IPS-20b (cell line): ENCODE results near the gene SH2B2.
A peak's percentile ranks its signal among the peaks of the same experiment; 100 is the strongest.

Source experiments
- H3K27ac ChIP-seq: one replicate; pipeline ENCODE4 v1.5.1; 2013; ENCODE audit warnings: low read length
- H3K27me3 ChIP-seq: 2 replicates; pipeline ENCODE4 v1.6.1; 2013; ENCODE audit warnings: mild to moderate bottlenecking, low read length, inconsistent platforms; ENCODE audit not compliant: insufficient read depth
- H3K36me3 ChIP-seq: 2 replicates; pipeline ENCODE4 v1.6.1; 2013; ENCODE audit warnings: low read depth, mild to moderate bottlenecking, inconsistent platforms, low read length, moderate library complexity; ENCODE audit not compliant: insufficient read depth
- H3K4me1 ChIP-seq: 2 replicates; pipeline ENCODE4 v1.6.1; 2013; ENCODE audit warnings: mild to moderate bottlenecking, control low read depth, inconsistent platforms, low read length, moderate library complexity; ENCODE audit not compliant: insufficient read depth
- H3K4me3 ChIP-seq: 2 replicates; pipeline ENCODE4 v1.5.1; 2013; ENCODE audit warnings: mild to moderate bottlenecking, low read length, inconsistent platforms
- H3K9ac ChIP-seq: 2 replicates; pipeline ENCODE4 v1.6.1; 2013; ENCODE audit warnings: low read depth, mild to moderate bottlenecking, inconsistent platforms, low read length, moderate library complexity
- H3K9me3 ChIP-seq: 2 replicates; pipeline ENCODE4 v1.6.1; 2013; ENCODE audit warnings: mild to moderate bottlenecking, low read depth, low read length, inconsistent platforms; ENCODE audit not compliant: insufficient read depth

SH2B2 gene

DNA sequence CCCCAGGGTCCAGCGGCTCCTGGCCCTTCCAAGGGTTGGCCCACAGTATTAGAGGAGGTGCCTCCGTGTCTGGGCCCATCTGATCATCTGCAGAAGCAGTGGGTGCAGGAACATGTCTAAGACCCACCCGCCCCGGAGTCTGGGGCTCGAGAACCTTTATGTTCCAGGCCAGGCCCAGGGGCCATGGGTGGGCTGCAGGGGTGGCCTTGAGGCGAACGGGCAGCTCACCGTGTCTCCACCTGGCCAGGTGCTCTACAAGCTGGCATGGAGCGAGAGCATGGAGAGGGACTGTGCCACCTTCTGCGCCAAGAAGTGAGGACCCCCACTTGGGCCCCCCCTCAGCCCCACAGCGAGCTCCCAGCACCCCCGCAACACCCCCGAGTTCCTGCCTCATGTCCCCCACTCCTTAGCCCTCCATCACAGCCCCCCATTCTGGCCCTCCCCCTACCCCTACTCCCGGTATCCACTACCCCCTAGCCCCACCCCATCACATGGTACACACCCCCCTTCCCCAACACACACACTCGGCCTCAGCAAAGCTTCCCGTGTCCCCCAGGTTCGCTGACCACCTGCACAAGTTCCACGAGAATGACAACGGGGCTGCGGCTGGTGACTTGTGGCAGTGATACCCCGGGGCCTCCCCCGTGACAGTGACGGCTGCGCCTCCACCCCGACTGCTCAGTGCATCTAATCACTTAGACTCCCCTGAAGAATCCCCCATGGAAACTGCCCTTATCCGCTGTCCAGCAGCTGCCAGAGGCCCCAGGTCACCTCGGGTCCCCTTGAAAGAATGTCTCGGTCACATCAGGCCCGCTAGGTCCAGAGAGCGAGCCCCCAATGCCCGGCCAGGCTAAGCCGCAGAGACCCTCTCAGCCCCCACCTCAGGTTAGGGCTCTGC is 4.0 kb upstream of the SH2B2 start:
- Histone ChIP-seq H3K36me3 (no peaks in the 10 kb centered on the region), H3K4me1 (no peaks in the 10 kb centered on the region; the same call in 1 of the 2 replicates), H3K4me3 (no peak overlapping the region), H3K27ac (no peak overlapping the region), H3K9me3 (no peaks in the 10 kb centered on the region), H3K9ac (no peak overlapping the region), H3K27me3 (peaks cover 11% of the 10 kb centered on the region; the same call in 1 of the 2 replicates)

DNA sequence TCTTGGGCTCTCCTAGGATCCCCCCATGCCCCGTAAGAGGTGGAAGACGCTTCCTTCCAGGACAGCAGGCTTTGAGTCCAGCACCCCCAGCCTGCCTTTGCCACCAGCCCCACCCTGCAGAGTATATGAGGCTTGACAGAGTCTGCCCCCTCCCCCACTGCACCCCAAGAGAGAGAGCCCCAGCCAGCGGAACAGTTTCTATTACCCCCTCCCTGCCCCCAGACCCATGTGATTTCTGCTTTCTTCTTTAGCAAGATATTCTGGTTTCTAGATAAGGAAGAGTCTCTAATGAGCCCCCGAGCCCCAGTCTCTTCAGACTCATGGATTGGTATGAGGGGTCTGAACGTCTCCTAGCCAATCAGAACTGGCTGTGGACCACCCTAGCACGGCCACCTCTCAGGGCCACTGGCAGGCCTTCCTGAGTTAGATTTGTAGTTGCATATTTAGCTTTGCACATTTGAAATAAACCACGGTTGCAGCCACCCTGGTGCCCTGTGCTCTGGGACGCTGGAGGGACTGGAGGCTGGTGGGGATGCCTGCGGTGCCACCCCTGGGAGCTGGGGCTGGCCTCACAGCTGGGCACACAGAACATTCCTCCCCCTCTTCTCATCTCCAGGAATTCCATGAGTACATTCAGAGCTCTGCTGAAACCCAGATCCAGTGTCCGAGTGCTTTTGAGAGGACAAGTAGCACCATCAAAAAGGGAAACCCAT is 3.0 kb upstream of the SH2B2 start:
- no peak overlapping the region for H3K9ac ChIP-seq
- H3K27me3 ChIP-seq: peaks cover 21% of the 10 kb centered on the region; the same call in 1 of the 2 replicates
- H3K9me3 ChIP-seq: no peaks in the 10 kb centered on the region
- no peak overlapping the region for H3K4me3 ChIP-seq
- H3K27ac ChIP-seq: no peak overlapping the region
- no peaks in the 10 kb centered on the region for H3K36me3 ChIP-seq
- no peaks in the 10 kb centered on the region; the same call in 1 of the 2 replicates for H3K4me1 ChIP-seq

DNA sequence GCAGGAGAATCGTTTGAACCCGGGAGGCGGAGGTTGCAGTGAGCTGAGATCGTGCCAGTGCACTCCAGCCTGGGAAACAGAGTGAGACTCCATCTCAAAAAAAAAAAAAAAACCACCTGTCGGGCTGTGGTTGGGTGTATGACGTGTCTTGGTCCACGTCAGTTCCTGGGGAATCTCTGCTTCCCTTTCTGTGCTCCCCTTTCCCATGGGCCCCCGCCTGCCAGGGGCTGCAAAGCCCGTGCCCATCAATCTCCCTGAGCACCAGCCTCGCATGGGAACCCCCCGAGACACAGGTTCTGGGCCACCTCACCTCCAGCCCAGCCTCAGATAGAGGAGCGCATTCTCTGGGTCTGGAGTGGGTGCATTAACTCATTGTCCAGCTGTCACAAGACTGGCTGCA is 2.3 kb upstream of the SH2B2 start:
- Histone ChIP-seq H3K4me3 (no peak overlapping the region), H3K36me3 (no peaks in the 10 kb centered on the region), H3K27me3 (peaks cover 27% of the 10 kb centered on the region; the same call in 1 of the 2 replicates), H3K9ac (no peak overlapping the region), H3K27ac (no peak overlapping the region), H3K9me3 (no peaks in the 10 kb centered on the region), H3K4me1 (no peaks in the 10 kb centered on the region; the same call in 1 of the 2 replicates)

DNA sequence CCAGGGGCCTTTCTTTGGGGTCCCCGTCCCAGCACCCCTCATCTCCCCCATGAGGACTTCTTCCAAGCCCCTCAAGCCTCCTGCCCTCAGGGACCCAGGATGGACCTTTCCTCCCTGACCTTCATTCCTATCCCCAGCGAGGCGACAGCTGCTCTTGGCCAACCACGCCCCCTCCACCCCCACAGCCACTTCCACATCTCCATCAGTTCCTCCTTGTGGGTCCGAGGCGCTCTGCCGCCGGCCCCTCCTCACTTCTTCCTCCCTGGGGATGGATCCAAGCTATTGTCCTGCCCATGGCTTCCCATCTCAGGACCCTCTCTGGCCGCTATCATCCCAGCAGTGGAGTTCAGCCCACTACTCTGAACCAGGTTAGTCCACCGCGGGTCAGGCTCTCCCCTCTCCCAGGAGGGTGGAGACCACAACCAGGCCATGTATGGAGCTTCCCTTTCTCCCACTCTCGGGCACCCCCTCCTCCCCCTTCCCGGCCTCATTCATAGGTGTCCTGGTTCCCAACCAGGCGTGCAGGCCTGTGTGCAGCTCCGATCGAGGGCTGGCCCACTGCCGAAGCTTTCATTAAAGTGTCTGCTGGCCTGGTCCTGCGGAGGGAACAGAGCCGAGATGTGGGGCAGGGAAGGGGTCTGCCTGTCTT is 1.7 kb upstream of the SH2B2 start:
- H3K4me1 ChIP-seq: no peaks in the 10 kb centered on the region
- H3K9ac ChIP-seq: no peak overlapping the region
- H3K9me3 ChIP-seq: no peaks in the 10 kb centered on the region
- H3K4me3 ChIP-seq: no peak overlapping the region
- no peaks in the 10 kb centered on the region for H3K36me3 ChIP-seq
- H3K27ac ChIP-seq: no peak overlapping the region
- peaks cover 27% of the 10 kb centered on the region; the same call in 1 of the 2 replicates for H3K27me3 ChIP-seq

DNA sequence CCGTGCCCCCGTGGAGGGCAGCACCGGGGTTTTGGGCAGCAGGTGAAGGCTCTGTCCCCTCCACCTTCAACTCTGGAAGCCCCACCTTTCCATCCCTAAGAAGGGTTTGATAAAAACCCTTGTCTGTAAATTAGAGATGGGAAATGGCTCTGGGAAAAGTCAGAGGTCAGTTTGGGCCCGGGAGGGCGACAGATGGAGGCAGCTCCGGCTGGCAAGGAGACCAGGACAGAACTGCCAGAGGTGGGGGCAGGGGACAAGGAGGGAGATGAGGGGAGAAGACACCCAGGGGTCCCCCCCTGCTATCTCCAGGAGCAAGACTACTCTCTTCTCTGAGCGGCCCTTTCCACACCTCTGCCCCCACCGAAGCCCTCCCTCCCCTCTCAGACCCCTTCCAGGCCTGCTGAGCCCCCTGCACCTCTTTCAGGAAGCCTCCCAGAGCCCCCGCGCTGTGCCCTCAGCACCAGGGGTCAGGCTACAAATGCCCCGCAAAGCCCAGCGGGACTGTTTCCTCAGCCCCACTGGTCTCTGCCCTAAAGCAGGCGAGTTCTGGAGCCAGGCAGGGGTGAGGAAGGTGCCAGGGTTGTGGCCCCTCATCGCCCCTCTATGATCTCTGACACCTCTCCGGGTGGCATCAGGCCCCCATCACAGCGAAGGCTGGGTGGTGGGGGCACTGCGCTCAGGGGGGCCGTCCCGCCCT is 980 bp upstream of the SH2B2 start:
- no peaks in the 10 kb centered on the region for H3K9me3 ChIP-seq
- peaks cover 27% of the 10 kb centered on the region; the same call in 1 of the 2 replicates for H3K27me3 ChIP-seq
- H3K27ac ChIP-seq: no peak overlapping the region
- H3K9ac ChIP-seq: peak overlapping the region; percentile 88; the same call in 1 of the 2 replicates
- H3K4me1 ChIP-seq: no peaks in the 10 kb centered on the region
- H3K4me3 ChIP-seq: peak overlapping the region; percentile 69; the same call in 1 of the 2 replicates
- H3K36me3 ChIP-seq: no peaks in the 10 kb centered on the region

DNA sequence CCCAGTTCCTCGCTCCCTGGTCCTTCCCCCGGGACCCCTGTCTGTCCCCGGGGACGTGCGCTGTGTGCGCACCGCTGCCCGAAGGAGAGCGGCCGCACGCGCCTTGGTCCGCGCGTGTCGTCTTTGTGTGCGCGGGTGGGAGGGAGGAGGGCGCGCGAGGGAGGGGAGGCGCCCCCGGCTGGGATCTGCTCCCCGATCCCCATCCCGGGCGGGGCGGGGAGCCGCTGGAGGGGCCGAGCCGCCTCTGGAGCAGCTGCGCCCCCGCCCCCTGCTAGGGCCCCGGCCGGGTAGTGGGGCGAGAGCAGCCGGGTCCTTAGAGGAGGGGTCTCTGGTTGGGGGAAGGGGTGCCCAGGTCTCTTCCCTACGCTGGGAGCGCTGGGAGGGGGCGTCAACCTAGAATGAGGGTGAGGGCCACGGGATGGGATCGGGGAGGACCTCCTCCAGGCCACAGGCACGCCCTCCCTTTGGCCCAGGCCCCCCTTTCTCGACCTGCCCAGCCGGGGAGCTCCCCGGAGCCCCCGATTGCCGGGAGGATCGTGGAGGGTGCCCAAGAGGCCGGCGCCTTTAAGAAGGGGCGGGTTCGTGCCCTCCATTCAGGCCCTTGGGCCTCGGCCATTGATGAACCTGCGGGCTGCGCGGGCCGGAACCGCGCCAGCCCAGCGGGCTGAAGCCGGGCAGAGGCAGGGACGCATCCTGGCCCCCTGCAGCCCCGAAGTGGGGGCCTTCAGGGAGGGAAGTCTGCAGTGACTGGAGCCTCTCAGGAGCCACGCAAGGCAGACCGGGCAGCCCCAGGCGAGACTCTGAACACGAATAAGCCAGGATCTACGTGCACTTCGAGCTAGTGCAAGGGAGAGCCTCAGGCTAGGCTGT is 678 bp downstream of the SH2B2 start:
- H3K36me3 ChIP-seq: no peaks in the 10 kb centered on the region
- H3K4me3 ChIP-seq: peak overlapping the region; percentile 81
- H3K4me1 ChIP-seq: no peaks in the 10 kb centered on the region
- H3K27me3 ChIP-seq: peaks cover 27% of the 10 kb centered on the region; the same call in 1 of the 2 replicates
- no peaks in the 10 kb centered on the region for H3K9me3 ChIP-seq
- H3K27ac ChIP-seq: no peak overlapping the region
- peak overlapping the region; percentile 69; the same call in 1 of the 2 replicates for H3K9ac ChIP-seq

DNA sequence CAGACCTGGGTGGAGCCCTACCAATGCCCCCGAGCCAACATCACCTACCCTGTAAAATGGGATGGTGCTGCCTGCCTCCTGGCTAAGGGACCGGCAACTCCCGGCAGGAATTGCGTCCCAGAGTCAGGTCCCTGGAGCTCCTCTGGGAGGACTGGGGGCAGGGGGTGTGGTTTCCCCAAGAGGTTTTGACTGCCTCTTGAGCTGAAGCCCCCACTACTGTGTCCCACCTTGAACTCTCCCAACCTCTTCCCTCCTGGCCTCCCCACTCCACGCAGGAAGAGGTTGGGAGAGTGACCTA is 1.3 kb downstream of the SH2B2 start:
- Histone ChIP-seq H3K4me3 (peak overlapping the region; percentile 81), H3K9me3 (no peaks in the 10 kb centered on the region), H3K36me3 (no peaks in the 10 kb centered on the region), H3K27me3 (peaks cover 27% of the 10 kb centered on the region; the same call in 1 of the 2 replicates), H3K4me1 (no peaks in the 10 kb centered on the region), H3K9ac (peak overlapping the region; percentile 69; the same call in 1 of the 2 replicates), H3K27ac (no peak overlapping the region)

DNA sequence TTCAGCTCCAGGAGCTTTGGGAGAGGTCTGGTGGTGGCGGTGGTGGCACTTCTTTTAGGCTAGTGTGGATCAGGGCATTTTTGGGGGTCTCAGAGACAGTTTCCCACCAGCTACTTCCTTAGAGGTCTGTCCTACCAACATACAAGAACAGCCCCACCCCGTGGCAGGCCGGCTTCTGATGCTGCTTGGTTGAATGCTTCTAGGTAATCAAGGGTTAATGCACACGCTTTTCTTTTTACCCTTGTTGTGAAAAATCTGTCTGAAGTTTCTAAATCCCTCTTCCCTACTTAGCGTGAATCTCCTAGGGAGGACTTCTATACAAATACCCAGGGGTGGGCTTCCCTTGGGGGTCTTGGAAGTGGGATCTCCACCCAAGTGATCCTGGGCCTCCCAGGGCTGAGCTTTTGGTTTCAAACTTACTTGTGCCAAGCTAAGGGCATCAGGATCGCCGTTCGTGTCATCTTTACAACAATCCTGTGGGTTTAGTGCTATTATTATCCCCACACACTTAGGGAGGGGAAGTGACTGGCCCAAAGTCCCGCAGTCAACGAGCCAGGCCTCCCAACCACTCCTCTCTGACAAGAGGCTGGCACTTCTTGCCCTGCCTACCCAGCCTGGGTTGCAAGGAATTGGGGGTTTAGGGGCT is 1.7 kb downstream of the SH2B2 start:
- H3K9ac ChIP-seq: peak overlapping the region; percentile 69; the same call in 1 of the 2 replicates
- no peaks in the 10 kb centered on the region for H3K36me3 ChIP-seq
- no peak overlapping the region for H3K27ac ChIP-seq
- H3K4me1 ChIP-seq: peaks cover 3% of the 10 kb centered on the region; the same call in 1 of the 2 replicates
- H3K27me3 ChIP-seq: peaks cover 27% of the 10 kb centered on the region; the same call in 1 of the 2 replicates
- H3K4me3 ChIP-seq: peak overlapping the region; percentile 81
- H3K9me3 ChIP-seq: no peaks in the 10 kb centered on the region

DNA sequence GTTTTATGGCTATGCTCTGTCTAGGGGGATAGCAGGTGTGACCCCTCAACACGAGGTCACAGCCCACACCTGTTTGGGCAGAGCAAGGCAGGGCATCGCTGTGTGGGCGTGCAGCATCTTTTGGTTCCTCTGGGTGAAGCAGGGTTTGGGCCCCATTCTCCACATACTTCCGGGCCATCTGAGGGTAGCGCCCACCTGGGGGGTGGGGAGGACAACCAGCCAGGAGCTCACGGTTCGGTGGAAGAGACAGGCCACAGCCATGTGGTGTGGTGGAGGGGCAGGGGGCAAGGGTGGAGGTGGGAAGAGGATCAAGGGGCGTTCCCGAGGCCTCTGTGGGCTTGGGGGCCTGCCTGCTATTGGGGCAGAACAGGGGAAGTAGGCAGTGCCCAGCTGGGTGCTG is 2.4 kb downstream of the SH2B2 start:
- Histone ChIP-seq H3K27ac (no peak overlapping the region), H3K4me1 (peaks cover 4% of the 10 kb centered on the region; the same call in 1 of the 2 replicates), H3K27me3 (peaks cover 27% of the 10 kb centered on the region; the same call in 1 of the 2 replicates), H3K9me3 (no peaks in the 10 kb centered on the region), H3K36me3 (no peaks in the 10 kb centered on the region), H3K4me3 (no peak overlapping the region), H3K9ac (no peak overlapping the region)
